HG03342 (cell line): Measurements from ENCODE around the gene NCOA3.
"Not testable (repeated sequence)": the region's sequence is repeated elsewhere in the genome, so short reads cannot be mapped to it uniquely, and the experiment has no call there.

ENCODE experiments used
- ATAC-seq: cut with Tn5 transposase; IDR thresholded peaks from one replicate; pipeline ENCODE4 v1.9.1; 2021; ENCODE audit warnings: mild to moderate bottlenecking, moderate library complexity; ENCODE audit not compliant: unreplicated experiment

NCOA3 gene

DNA sequence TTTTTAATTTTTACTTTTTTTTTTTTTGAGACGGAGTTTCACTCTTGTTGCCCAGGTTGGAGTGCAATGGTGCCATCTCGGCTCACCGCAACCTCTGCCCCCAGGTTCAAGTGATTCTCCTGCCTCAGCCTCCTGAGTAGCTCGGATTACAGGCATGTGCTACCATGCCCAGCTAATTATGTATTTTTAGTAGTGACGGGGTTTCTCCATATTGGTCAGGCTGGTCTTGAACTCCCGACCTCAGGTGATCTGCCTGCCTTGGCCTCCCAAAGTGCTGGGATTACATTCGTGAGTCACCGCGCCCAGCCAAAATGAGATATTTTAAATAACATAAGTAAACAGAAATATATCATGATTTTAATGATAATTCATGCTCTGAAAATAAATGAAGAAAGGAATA lies 1.6 kb upstream of the NCOA3 start:
- not testable (repeated sequence) for ATAC-seq

DNA sequence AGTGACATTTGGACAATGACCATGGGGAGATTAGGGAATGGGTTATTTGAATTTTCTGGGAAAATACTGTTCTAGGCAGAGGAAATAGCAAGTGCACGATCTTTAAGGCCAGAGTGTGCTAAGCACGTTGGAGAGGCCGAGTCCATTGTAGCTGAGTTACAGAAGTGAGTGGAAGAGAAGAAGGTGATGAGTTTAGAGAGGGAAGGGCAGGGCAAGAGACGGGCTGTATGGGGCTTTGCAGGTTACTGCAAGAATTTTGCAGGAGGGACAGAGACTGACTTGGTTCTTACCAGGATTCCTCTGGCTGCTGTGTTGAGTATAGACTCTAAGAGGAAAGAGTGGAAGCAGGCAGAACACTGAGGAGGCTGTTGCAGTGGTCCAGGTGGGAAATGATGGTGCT lies 1.1 kb upstream of the NCOA3 start:
- no peak for ATAC-seq

DNA sequence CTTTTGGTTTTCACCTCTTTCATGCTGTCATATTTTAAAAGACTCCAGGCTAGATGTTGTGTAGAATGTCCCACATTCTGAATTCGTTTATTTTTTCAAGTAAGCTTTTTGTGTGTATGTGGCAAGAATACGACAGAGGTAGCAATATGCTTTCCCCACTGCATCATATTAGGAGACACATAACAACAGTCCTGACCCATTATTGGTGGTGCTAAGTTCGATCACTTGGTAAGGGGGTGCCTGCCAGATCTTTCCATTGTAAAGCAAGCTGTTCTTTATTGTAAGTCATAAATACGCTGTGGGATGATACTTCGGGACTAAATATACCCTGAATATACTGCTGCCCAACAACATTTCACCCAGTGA lies 588 bp upstream of the NCOA3 start:
- ATAC-seq = no peak

DNA sequence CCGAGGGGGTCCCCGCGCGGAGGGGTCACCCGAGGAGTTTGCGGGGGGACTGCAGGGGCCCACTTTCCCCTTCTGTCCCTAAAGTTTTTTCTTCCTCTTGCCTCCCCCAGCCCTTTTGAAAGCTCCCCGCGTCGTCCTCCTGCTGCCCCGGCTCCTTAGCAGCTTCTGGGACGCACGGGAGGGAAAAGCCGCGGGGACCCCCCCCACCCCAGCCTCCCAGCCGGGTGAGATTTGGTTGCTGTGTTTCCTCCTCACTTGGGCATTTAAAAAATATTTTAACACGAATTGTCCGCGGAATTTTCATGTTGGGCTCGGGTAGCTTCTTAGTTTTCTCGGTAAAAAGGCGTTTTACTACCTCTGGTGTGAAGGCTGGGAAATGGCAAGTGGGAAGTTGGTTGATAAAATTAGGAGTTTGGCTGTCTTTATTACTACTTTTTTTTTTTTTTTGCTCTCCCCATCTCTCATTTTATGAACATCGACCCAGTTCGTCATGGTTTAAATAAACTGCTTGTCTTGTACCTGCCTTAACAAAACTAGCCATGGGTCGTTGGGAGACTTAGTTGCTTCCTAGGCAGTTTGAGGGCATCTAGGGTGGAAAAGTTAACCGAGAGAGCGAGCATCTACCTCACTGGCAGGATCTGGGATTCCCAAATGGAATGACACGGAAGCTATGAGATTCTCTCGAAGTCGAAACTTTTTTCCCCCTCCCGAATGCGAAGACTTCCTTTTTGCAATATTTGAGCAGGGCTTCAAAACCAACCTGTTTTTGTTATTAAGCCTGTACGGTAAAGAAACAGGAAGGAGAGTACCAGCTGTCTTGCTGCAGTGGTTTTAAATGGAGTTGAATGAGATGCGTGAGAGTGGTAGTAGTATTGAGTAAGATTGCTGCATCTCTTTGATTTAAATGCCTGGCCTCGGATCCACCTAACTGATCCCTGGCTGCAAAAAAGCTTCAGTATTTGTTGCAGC lies 868 bp downstream of the NCOA3 start:
- no peak for ATAC-seq

DNA sequence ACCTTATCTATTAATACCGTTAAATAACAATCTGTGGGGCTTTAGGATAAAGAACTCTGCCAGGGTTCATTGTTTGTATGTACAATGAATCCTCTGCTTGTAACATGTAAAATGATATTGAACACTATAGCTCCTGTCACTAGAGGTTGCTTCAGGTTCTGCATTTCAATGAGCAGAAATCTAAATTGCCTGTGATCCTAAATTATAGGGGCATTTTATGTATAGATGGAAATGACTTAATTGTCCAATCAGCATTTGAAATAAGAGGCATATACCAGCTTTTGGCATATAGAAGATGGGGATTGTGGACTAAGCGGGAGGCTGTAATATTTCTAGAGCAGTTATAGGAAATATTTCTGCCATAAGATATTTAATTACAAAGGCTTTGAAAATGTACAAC lies 2.0 kb downstream of the NCOA3 start:
- ATAC-seq = no peak

DNA sequence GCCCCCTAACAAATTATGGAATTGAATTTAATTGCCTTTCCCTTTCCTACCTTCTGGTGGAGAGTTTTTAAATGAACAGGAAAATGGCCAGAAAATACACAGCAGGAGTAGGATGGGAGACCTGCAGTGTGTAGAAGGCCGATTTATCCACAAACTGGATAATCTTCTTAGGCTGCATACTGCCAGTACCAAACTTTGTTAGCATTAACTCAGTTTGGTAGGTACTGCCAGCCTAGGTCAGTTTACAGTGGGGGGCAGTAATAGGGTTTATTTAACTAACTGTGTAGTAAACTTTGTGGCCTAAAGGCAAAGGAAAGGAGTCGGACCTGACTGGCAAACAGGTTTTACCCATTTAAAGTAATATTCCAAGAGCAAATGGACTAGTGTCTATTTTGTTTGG lies 4.6 kb downstream of the NCOA3 start:
- ATAC-seq = no peak

DNA sequence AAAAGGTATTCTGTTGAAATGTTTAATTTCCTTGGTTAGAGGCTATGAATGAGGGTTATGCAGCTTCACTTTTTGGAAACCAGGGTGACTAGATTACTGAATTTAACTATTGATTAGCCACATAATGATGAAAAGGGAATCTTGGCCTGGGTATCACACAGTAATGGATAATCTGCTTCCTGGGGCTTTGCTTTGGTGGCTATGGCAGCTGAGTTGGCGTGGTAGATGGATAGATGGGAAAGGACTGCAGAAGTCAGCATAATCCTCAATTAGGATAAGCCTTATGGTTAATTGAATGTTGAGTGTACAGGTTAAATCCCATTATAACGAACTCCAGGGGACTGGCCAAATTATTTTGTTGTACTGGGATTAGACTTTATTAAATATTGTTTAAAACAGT lies 5.2 kb downstream of the NCOA3 start:
- no peak for ATAC-seq

DNA sequence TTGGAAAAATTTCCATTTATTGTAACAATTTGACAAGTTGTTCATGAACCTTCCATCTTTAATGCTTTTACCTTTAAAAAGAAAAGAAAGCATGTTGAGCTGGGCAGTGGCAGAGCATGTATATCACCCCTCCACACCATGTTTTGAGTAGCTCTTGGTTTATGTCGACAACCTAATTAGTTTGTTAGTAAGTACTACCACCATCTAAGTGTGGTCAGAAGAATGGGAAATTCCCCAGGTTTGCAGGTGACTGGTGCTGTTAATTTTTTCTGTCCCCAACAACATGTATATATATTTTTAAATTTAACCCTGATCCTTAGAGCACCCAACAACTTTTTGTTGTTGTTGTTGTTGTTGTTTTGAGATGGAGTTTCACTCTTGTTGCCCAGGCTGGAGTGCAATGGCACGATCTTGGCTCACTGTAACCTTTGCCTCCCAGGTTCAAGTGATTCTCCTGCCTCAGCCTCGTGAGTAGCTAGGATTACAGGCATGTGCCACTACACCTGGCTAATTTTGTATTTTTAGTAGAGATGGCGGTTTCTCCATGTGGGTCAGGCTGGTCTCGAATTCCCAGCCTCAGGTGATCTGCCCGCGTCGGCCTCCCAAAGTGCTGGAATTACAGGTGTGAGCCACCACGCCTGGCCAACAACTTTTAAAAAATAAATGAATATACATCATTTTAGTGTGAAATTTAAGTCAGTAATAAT lies 5.7 kb downstream of the NCOA3 start:
- ATAC-seq = not testable (repeated sequence)

DNA sequence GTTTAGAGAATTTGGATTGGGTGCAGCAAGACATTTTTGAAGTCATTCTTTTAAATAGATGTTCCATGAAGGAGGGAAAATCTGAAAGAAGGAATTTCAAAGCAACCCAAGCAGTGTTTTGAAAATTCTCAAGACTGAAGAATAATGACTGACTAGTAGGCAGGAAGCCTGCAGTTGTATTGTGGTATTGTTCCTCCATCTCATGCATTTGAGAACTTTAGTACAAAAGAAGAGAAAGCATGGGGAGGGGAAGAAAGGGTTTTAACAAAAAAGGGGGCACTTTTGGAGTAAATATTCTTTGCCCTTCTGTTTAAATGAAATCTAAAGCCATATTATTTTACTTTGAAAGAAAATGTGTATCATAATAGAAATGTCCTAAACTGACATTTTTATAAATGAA lies 6.6 kb downstream of the NCOA3 start:
- no peak for ATAC-seq

DNA sequence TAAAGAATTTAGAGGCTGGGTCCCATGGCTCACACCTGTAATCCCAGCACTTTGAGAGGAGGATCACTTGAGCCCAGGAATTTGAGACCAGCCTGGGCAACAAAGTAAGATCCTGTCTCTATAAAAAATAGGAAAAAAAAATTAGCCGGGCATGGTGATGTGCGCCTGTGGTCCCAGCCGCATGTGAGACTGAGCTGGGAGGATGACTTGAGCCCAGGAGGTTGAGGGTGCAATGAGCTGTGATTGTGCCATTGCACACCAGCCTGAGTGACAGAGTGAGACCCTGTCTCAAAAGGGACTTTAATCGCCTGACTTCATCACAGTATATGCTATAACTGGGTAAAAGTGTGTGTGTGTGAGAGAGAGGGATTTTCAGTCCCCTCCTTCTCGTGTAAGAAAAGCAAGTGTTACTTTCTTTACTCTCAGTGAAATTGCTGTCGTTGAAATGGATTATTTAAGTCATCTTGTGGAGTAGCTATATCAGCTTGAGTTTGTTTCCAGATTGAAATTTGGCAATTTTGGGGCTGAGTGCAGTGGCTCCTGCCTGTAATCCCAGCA lies 7.5 kb downstream of the NCOA3 start:
- ATAC-seq = no peak

DNA sequence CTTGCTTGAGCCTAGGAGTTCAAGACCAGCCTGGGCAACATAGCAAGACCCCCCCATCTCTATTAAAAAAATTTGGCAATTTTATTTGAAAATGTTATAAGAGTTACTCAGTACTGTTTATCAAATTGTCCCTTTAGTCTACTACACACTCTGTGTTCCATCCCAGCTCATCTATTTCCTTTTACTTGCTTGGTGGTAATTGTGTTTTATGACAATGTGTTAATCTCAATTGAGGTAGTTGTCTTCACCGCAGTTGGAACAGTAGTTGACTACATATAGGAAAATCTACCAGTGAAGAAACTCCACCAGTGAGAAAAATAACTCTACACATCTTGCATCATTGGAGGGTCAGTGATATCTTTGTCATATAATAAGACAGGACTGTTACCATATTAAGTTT lies 8.0 kb downstream of the NCOA3 start:
- no peak for ATAC-seq

DNA sequence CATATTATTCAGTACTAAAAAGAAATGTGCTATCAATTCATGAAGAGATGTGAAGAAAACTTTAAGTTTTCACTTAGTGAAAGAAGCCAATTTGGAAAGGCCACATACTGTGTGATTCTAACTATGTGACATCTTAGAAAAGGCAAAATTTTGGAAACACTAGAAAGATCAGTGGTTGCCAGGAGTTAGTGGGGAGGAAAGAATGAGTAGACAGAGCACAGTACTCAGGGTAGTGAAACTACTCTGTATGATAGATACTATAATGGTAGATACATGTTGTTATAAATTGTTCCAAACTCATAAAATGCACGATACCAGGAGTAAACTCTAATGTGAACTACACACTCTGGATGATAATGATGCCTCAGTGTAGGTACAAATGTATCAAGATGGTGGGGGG lies 14.2 kb downstream of the NCOA3 start:
- ATAC-seq = no peak

DNA sequence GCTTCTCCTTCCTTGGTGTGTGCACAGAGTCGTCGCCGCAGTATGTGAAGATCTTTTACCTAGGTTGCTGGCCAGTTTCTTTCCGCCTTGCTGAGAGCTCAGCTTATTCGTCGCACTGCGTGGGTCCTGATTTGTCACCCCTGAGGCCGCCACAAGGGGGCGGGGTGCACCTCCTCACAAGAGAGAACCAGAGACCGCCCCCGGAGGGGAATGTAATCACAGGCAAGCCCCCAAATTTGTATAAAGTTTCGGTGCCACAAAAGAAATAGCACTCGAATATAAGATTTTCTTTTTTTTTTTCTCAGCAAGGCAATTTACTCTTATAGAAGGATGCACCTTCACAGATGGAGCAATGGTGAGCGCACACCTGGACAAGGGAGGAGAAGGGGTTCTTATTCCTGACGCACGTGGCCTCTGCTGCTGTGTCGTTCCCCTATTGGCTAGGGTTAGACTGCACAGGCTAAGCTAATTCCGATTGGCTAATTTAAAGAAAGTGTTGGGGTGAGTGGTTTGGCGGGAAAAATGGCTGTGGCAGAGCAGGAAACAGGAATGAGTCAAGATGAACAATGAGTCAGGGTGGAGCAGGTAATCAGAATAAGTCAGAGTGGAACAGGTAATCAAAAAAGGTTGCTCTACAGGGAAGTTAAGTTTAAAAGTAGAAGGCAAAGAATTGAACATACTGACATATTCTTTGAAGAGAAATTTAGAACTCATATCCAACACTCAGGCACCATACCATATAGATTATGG lies 19.5 kb downstream of the NCOA3 start:
- ATAC-seq = no peak

DNA sequence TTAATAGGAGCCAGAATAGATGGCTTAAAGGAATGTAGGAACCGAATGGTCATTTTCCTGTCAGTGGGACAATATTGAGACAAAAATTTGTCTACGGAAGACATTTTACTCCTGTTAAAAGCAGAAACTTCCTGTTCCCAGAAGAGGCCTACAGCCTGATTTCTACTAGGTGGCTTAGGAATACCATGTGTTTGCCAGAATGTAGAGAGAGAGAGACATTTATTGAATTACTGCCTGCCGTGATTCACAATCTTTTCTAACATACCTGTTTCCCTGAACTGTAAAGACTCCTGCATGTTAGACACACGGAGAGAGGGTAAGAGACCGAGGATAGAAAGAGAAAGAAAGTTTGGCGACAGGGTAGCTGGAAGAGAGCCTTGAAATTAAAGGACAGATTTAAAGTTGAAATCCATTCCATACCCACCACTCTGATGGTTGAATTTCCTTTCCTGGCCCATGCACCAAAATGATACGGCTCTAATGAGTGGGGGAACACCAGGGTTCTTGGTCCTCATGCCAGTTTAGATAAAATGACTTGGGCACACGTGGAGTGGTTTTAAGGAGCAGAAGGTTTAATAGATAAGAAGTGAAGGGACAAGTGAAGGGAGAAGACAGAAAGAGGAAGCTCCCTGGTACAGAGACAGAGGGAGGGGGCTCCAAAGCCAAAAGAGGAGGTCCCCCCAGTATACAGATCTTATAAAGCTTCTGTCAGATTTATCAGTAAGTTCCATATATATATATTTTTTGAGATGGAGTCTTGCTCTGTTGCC lies 22.5 kb downstream of the NCOA3 start:
- no peak for ATAC-seq

DNA sequence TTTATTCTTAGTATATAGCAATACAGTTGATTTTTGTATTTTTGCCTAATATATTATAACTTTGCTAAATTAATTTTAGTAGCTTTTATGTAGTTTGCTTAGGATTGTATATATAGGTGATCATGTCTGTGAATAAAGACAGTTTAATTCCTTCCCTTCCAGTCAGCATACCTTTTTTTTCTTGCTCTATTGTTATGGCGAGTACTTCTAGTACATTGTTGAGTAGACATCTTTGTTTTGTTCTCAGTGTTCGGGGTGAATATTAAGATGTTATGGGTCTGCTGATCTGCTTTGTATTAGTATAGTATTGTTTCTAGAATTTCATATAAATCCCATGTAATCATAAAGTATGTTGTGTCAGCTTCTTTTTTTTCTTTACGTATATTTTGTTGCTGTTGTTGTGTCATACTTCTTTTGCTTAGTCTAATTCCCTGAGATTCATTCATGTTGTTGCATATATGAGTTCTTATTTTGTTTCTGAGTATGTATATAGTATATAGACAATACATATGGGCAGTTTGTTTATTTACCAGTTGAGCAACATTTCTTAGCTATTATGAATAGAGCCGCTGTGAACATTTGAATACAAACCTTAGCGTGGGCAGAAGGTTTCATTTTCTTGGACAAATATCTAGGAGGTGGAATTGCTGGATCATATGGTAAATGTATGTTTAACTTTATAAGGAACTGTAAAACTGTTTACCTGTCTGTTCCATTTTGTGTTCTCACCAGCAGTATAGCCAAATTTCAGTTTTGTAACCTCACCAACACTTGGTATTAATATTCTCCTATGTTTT lies 25.5 kb downstream of the NCOA3 start:
- no peak for ATAC-seq

DNA sequence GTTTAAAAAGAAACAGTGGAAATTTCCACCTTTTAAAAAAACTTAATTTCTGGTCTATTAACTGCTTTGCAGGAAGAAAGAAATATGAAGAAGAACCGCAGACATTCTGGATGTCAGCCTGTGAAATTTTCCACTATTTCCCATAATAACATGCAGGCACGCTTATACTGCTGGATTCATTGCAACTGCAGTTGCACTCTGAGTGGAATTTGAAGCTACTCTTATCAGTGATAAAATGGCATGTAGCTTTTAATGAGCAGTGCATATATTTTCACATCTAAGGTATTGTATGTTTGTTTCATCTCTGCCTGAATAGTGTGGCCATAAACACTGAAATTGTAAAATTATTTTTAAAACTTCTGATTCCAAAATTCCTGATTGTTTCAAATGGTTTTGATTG lies 28.2 kb downstream of the NCOA3 start:
- no peak for ATAC-seq

DNA sequence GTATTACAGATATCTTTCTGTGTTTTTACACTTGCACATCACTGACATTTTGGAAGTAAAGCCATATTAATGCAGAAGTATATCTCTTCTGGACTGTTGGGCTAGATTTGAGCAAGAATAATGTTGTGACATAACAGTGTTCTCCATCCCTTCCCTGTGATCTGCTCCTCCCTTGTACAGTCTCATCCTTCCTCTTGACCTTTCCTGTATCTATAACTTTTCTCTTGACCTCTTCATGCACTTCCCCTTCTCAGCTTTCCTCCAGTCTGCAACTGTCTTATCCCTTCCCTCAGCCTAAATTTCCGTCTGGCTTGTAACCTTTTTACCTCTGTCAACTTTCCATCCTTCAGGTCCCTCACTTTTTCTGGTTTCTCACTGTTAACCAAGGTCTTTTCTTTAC lies 29.8 kb downstream of the NCOA3 start:
- ATAC-seq = no peak

DNA sequence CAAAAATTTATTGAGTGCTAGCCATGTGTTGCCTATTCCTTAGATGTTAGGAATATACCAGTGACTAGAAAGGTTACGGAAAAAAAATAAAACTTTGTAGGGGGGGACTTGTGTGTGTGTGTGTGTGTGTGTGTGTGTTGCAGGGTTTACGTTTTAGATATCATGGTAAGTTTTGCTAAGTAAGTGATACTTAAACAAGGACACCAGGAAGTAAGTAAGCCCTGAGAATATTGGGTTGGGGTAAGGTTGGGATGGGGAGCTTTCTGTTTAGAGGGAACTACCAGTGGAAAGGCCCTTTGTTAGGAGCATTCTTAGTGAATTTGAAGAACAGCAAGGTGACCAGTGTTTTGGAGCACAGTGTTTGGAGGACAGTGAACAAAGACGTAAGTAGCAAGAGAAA lies 30.3 kb downstream of the NCOA3 start:
- ATAC-seq = no peak

DNA sequence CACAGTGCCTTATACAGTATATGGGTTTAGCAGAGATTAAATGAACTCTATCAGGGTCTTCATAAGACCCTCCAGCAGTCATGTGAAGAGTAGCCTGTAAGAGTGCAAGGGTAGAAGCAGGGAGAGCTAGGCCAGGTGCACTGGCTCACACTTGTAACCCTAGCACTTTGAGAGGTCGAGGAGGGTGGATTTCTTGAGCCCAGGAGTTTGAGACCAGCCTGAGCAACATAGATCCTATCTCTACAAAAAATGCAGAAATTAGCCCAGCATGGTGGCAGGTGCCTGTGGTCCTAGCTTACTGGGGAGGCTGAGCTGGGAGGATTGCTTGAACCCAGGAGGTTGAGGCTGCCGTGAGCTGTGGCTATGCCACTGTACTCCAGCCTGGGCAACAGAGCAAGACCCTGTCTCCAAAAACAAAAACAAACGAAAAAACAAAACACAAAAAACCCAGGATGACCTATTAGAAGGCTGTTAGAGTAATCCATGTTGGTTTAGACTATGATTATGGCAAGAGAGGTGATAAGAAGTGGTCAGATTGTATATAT lies 31.9 kb downstream of the NCOA3 start:
- no peak for ATAC-seq
